ENCODE measurements around the gene FOXP1. TPM values are rescaled to one million over a fixed set of nuclear protein-coding genes. Genes with fewer than 3 reads are reported as not detected.

The FOXP1 gene
- total and polyA plus RNA-seq, 9 of the 15 experiments (the other 6 are each of a cell fraction or from before 2014, with no cell fraction given), result 7.7 to 34.5 (median 13.7) TPM

GRCh38 chr3:71208211-71209095, 375.1 kb downstream of the FOXP1 start (continued):
- TF ChIP-seq, protein P1, sequence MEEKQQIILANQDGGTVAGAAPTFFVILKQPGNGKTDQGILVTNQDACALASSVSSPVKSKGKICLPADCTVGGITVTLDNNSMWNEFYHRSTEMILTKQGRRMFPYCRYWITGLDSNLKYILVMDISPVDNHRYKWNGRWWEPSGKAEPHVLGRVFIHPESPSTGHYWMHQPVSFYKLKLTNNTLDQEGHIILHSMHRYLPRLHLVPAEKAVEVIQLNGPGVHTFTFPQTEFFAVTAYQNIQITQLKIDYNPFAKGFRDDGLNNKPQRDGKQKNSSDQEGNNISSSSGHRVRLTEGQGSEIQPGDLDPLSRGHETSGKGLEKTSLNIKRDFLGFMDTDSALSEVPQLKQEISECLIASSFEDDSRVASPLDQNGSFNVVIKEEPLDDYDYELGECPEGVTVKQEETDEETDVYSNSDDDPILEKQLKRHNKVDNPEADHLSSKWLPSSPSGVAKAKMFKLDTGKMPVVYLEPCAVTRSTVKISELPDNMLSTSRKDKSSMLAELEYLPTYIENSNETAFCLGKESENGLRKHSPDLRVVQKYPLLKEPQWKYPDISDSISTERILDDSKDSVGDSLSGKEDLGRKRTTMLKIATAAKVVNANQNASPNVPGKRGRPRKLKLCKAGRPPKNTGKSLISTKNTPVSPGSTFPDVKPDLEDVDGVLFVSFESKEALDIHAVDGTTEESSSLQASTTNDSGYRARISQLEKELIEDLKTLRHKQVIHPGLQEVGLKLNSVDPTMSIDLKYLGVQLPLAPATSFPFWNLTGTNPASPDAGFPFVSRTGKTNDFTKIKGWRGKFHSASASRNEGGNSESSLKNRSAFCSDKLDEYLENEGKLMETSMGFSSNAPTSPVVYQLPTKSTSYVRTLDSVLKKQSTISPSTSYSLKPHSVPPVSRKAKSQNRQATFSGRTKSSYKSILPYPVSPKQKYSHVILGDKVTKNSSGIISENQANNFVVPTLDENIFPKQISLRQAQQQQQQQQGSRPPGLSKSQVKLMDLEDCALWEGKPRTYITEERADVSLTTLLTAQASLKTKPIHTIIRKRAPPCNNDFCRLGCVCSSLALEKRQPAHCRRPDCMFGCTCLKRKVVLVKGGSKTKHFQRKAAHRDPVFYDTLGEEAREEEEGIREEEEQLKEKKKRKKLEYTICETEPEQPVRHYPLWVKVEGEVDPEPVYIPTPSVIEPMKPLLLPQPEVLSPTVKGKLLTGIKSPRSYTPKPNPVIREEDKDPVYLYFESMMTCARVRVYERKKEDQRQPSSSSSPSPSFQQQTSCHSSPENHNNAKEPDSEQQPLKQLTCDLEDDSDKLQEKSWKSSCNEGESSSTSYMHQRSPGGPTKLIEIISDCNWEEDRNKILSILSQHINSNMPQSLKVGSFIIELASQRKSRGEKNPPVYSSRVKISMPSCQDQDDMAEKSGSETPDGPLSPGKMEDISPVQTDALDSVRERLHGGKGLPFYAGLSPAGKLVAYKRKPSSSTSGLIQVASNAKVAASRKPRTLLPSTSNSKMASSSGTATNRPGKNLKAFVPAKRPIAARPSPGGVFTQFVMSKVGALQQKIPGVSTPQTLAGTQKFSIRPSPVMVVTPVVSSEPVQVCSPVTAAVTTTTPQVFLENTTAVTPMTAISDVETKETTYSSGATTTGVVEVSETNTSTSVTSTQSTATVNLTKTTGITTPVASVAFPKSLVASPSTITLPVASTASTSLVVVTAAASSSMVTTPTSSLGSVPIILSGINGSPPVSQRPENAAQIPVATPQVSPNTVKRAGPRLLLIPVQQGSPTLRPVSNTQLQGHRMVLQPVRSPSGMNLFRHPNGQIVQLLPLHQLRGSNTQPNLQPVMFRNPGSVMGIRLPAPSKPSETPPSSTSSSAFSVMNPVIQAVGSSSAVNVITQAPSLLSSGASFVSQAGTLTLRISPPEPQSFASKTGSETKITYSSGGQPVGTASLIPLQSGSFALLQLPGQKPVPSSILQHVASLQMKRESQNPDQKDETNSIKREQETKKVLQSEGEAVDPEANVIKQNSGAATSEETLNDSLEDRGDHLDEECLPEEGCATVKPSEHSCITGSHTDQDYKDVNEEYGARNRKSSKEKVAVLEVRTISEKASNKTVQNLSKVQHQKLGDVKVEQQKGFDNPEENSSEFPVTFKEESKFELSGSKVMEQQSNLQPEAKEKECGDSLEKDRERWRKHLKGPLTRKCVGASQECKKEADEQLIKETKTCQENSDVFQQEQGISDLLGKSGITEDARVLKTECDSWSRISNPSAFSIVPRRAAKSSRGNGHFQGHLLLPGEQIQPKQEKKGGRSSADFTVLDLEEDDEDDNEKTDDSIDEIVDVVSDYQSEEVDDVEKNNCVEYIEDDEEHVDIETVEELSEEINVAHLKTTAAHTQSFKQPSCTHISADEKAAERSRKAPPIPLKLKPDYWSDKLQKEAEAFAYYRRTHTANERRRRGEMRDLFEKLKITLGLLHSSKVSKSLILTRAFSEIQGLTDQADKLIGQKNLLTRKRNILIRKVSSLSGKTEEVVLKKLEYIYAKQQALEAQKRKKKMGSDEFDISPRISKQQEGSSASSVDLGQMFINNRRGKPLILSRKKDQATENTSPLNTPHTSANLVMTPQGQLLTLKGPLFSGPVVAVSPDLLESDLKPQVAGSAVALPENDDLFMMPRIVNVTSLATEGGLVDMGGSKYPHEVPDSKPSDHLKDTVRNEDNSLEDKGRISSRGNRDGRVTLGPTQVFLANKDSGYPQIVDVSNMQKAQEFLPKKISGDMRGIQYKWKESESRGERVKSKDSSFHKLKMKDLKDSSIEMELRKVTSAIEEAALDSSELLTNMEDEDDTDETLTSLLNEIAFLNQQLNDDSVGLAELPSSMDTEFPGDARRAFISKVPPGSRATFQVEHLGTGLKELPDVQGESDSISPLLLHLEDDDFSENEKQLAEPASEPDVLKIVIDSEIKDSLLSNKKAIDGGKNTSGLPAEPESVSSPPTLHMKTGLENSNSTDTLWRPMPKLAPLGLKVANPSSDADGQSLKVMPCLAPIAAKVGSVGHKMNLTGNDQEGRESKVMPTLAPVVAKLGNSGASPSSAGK (IDR thresholded peaks at IDR 0.05), result no peak
- TF ChIP-seq MTA3 (IDR thresholded peaks at IDR 0.05; ENCODE audit: borderline replicate concordance) (no peak), TCF3 (CRISPR knock-in tag; IDR thresholded peaks at IDR 0.05) (peak; percentile 81), HCFC1 (IDR thresholded peaks at IDR 0.05; ENCODE audit: low read depth, low read length) (no peak), ZNF23 (CRISPR knock-in tag; IDR thresholded peaks at IDR 0.05) (no peak), MAFF (IDR thresholded peaks at IDR 0.05; ENCODE audit: low read length) (no peak), PYGO2 (tag; IDR thresholded peaks at IDR 0.05) (peak; percentile 52; the same call in 1 of the 2 replicates), CBX5 (IDR thresholded peaks at IDR 0.05; ENCODE audit: borderline replicate concordance, low read depth) (no peak), ATF2 (CRISPR knock-in tag; IDR thresholded peaks at IDR 0.05) (no peak), ZBTB17 (CRISPR knock-in tag; IDR thresholded peaks at IDR 0.05) (no peak)
- TF ChIP-seq, protein P2, sequence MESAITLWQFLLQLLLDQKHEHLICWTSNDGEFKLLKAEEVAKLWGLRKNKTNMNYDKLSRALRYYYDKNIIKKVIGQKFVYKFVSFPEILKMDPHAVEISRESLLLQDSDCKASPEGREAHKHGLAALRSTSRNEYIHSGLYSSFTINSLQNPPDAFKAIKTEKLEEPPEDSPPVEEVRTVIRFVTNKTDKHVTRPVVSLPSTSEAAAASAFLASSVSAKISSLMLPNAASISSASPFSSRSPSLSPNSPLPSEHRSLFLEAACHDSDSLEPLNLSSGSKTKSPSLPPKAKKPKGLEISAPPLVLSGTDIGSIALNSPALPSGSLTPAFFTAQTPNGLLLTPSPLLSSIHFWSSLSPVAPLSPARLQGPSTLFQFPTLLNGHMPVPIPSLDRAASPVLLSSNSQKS (CRISPR knock-in tag; IDR thresholded peaks at IDR 0.05), result no peak
- TF ChIP-seq, protein P3, sequence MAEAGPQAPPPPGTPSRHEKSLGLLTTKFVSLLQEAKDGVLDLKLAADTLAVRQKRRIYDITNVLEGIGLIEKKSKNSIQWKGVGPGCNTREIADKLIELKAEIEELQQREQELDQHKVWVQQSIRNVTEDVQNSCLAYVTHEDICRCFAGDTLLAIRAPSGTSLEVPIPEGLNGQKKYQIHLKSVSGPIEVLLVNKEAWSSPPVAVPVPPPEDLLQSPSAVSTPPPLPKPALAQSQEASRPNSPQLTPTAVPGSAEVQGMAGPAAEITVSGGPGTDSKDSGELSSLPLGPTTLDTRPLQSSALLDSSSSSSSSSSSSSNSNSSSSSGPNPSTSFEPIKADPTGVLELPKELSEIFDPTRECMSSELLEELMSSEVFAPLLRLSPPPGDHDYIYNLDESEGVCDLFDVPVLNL (CRISPR knock-in tag; IDR thresholded peaks at IDR 0.05; ENCODE audit: low read depth), result no peak
